ENCODE measurements around the gene TAF11L2. TPM values are rescaled to one million over a fixed set of nuclear protein-coding genes. Genes with fewer than 3 reads are reported as not detected.
"Not testable (repeated sequence)": the region's sequence is repeated elsewhere in the genome, so short reads cannot be mapped to it uniquely, and the experiment has no call there.

The TAF11L2 gene
- total RNA-seq, 1 donor from 2014 or later, result not detected

DNA sequence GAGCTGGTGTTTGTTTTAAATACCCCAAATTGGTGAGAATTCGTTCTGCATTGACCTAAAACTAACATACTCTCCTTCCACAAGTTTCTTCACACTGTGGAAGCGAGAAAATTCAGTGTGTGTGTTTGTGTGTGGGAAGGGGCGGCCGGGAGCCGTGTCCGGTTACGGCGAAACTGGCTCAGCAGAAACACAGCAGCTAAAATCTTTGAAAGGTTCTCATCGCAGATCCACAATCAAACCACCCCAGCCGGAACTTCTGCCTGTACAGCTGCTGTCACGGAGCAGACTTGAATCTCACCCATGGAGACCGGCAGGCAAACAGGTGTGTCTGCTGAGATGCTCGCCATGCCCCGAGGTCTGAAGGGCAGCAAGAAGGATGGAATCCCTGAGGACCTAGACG is 23.5 kb downstream of the TAF11L2 start, which contains the start of gene TAF11L4:
Gene TAF11L4 (plus strand): TSS at position 301 of the 400 bp plus-strand sequence.
- not testable (repeated sequence) for H3K36me3 Mint-ChIP-seq; H4K20me1 ChIP-seq (ENCODE audit: low read depth); H3K9me3 Mint-ChIP-seq; H3K9ac ChIP-seq; H3K9me3 ChIP-seq (ENCODE audit: low read depth); H3K4me1 Mint-ChIP-seq; H2AFZ ChIP-seq (replicated peaks); H3K4me1 ChIP-seq; H3K4me2 ChIP-seq; H3K36me3 ChIP-seq; H3K27ac Mint-ChIP-seq; H3K4me3 Mint-ChIP-seq; H3K27me3 ChIP-seq; H3K27me3 Mint-ChIP-seq (ENCODE audit: insufficient read depth, low read depth); H3K79me2 ChIP-seq (ENCODE audit: low read depth); H3F3A ChIP-seq (ENCODE audit: low read depth); DNase-seq (ENCODE audit: low spot score); H3K4me3 ChIP-seq; H3K27ac ChIP-seq

GRCh38 chr5:17524935-17525334 is 26.9 kb downstream of the TAF11L2 start, which contains the start of gene TAF11L5:
TSS of gene TAF11L5 (plus strand) at chr5:17525235.
- not testable (repeated sequence) for H3K36me3 ChIP-seq; H3F3A ChIP-seq (ENCODE audit: low read depth); H3K4me3 Mint-ChIP-seq; H3K4me2 ChIP-seq; H2AFZ ChIP-seq (replicated peaks); DNase-seq (ENCODE audit: low spot score); H3K79me2 ChIP-seq (ENCODE audit: low read depth); H3K9ac ChIP-seq; H4K20me1 ChIP-seq (ENCODE audit: low read depth); H3K9me3 Mint-ChIP-seq; H3K9me3 ChIP-seq (ENCODE audit: low read depth); H3K27me3 Mint-ChIP-seq (ENCODE audit: insufficient read depth, low read depth); H3K27ac ChIP-seq; H3K27ac Mint-ChIP-seq; H3K4me1 ChIP-seq; H3K4me1 Mint-ChIP-seq; H3K4me3 ChIP-seq; H3K36me3 Mint-ChIP-seq; H3K27me3 ChIP-seq

- not testable (repeated sequence) for H3K4me3 ChIP-seq; H3K36me3 ChIP-seq; H3K36me3 Mint-ChIP-seq; H3K4me3 Mint-ChIP-seq; H3K9me3 Mint-ChIP-seq; H2AFZ ChIP-seq (replicated peaks); H4K20me1 ChIP-seq (ENCODE audit: low read depth); H3K27ac ChIP-seq; DNase-seq (ENCODE audit: low spot score); H3K27me3 ChIP-seq; H3K4me1 Mint-ChIP-seq; H3K4me2 ChIP-seq; H3K4me1 ChIP-seq; H3K27me3 Mint-ChIP-seq (ENCODE audit: insufficient read depth, low read depth); H3K9me3 ChIP-seq (ENCODE audit: low read depth); H3K9ac ChIP-seq; H3K79me2 ChIP-seq (ENCODE audit: low read depth); H3F3A ChIP-seq (ENCODE audit: low read depth); H3K27ac Mint-ChIP-seq
Measured at GRCh38 chr5:17526504-17526903, 28.5 kb downstream of the TAF11L2 start.

DNA sequence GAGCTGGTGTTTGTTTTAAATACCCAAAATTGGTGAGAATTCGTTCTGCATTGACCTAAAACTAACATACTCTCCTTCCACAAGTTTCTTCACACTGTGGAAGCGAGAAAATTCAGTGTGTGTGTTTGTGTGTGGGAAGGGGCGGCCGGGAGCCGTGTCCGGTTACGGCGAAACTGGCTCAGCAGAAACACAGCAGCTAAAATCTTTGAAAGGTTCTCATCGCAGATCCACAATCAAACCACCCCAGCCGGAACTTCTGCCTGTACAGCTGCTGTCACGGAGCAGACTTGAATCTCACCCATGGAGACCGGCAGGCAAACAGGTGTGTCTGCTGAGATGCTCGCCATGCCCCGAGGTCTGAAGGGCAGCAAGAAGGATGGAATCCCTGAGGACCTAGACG is 30.3 kb downstream of the TAF11L2 start, which contains the start of gene TAF11L6:
Gene TAF11L6 (plus strand): TSS at position 301 of the 400 bp plus-strand sequence.
- H3K4me3 Mint-ChIP-seq, result not testable (repeated sequence)

More for the DNA sequence above, 30.3 kb downstream of the TAF11L2 start, which contains the start of gene TAF11L6:
- not testable (repeated sequence) for H3K27me3 Mint-ChIP-seq (ENCODE audit: insufficient read depth, low read depth); H4K20me1 ChIP-seq (ENCODE audit: low read depth); H3K36me3 Mint-ChIP-seq; DNase-seq (ENCODE audit: low spot score); H3K4me2 ChIP-seq; H3K4me1 ChIP-seq; H2AFZ ChIP-seq (replicated peaks); H3K9ac ChIP-seq; H3K79me2 ChIP-seq (ENCODE audit: low read depth); H3K27ac Mint-ChIP-seq; H3K9me3 ChIP-seq (ENCODE audit: low read depth); H3F3A ChIP-seq (ENCODE audit: low read depth); H3K9me3 Mint-ChIP-seq; H3K27me3 ChIP-seq; H3K4me3 ChIP-seq; H3K27ac ChIP-seq; H3K4me1 Mint-ChIP-seq; H3K36me3 ChIP-seq

Small RNAs within 50 kb of the gene (small RNA-seq; reads per million reads assigned to genes)
- not detected for gene AC106774.3

Other genes with a start within 250 kb of the TAF11L2 start
- gene TAF11L3, start 20.1 kb downstream of the TAF11L2 start, total RNA-seq (ENCODE audit: low replicate concordance), result not detected in 2 replicates
- not detected in 2 replicates for gene TAF11L4, start 23.6 kb downstream of the TAF11L2 start, total RNA-seq (ENCODE audit: low replicate concordance)
- not detected in 2 replicates for gene TAF11L5, start 27.0 kb downstream of the TAF11L2 start, total RNA-seq (ENCODE audit: low replicate concordance)
- not detected in 2 replicates for gene TAF11L6, start 30.4 kb downstream of the TAF11L2 start, total RNA-seq (ENCODE audit: low replicate concordance)
- not detected in 2 replicates for gene TAF11L7, start 87.5 kb downstream of the TAF11L2 start, total RNA-seq (ENCODE audit: low replicate concordance)
- gene TAF11L8, start 92.7 kb downstream of the TAF11L2 start, total RNA-seq (ENCODE audit: low replicate concordance), result not detected in 2 replicates
- not detected in 2 replicates for gene TAF11L9, start 96.2 kb downstream of the TAF11L2 start, total RNA-seq (ENCODE audit: low replicate concordance)
- gene TAF11L10, start 99.6 kb downstream of the TAF11L2 start, total RNA-seq (ENCODE audit: low replicate concordance), result not detected in 2 replicates
- not detected in 2 replicates for gene TAF11L11, start 106.0 kb downstream of the TAF11L2 start, total RNA-seq (ENCODE audit: low replicate concordance)
- gene TAF11L12, start 112.2 kb downstream of the TAF11L2 start, total RNA-seq (ENCODE audit: low replicate concordance), result not detected in 2 replicates
- not detected in 2 replicates for gene TAF11L13, start 133.9 kb downstream of the TAF11L2 start, total RNA-seq (ENCODE audit: low replicate concordance)
- not detected in 2 replicates for gene TAF11L14, start 136.2 kb downstream of the TAF11L2 start, total RNA-seq (ENCODE audit: low replicate concordance)

Data from neural progenitor cell (in vitro differentiated cells).